Measurements from ENCODE around the gene ATOH8. TPM values are rescaled to one million over a fixed set of nuclear protein-coding genes. Genes with fewer than 3 reads are reported as not detected.

ATOH8 gene
- total and polyA plus RNA-seq, 2 donors (not counting 3 experiments of a cell fraction or from before 2014, with no cell fraction given), result 10.3 to 12.8 TPM

GRCh38 chr2:85730686-85731230, 23.0 kb upstream of the ATOH8 start:
- BruUV-seq (replicated peaks), result no TSS peak
- dilution Hi-C loops (cut with MboI; ENCODE audit: extremely low pct_ligation_motif_present, low sequenced_read_pairs), result no loop called here
- H3K27ac ChIP-seq (ENCODE audit: insufficient read depth, low read depth, low read length), result no peak overlapping the region
- no peak overlapping the region for H3K9ac ChIP-seq (replicated peaks; ENCODE audit: extremely low read depth, insufficient read depth, low read length)
- no peaks in the 10 kb centered on the region for H4K20me1 ChIP-seq (replicated peaks; ENCODE audit: control insufficient read depth, extremely low read depth, insufficient read depth, low read length)
- TF ChIP-seq CTCF (IDR thresholded peaks at IDR 0.05; ENCODE audit: extremely low read depth in 1 of 2, insufficient read depth in 1 of 2, low read depth in 1 of 2, low read length in 2 of 2) (no peak), GATA2 (IDR thresholded peaks at IDR 0.05; ENCODE audit: insufficient read depth, insufficient read length, low read depth, low read length) (no peak), FOS (IDR thresholded peaks at IDR 0.05; ENCODE audit: borderline replicate concordance, insufficient read depth, low read length) (no peak), MAX (IDR thresholded peaks at IDR 0.05; ENCODE audit: insufficient read depth, insufficient read length) (no peak), POLR2A (IDR thresholded peaks at IDR 0.05; ENCODE audit: low read depth, low read length) (no peak), EZH2 (IDR thresholded peaks at IDR 0.05; ENCODE audit: borderline replicate concordance, low read depth, low read length, severe bottlenecking) (no peak), JUN (IDR thresholded peaks at IDR 0.05; ENCODE audit: borderline replicate concordance, insufficient read depth, insufficient read length, low read depth) (no peak)
- H3K4me3 ChIP-seq (replicated peaks in 1 of 3; ENCODE audit: insufficient read depth in 1 of 3, low read depth in 1 of 3, low read length in 3 of 3), result no peak overlapping the region
- DNase-seq (ENCODE audit: low read depth, low spot score), result no peak
- POLR2A ChIA-PET, result no interaction called here
- FAIRE-seq, result no peak
- no peaks in the 10 kb centered on the region for H3K36me3 ChIP-seq (ENCODE audit: control insufficient read depth in 2 of 2, extremely low read depth in 1 of 2, insufficient read depth in 2 of 2, low read length in 2 of 2)
- no peaks in the 10 kb centered on the region for H3K27me3 ChIP-seq (ENCODE audit: control insufficient read depth in 2 of 2, insufficient read depth in 2 of 2, low read length in 2 of 2)
- CTCF ChIA-PET, result interaction anchor here (1.0 to 2.5 kb wide), 7 partner anchors 10 to 86 kb away, joined by 3 to 193 read pairs (median 27); no protein-coding TSS in a partner anchor
- no peaks in the 10 kb centered on the region for H3K9me1 ChIP-seq (replicated peaks; ENCODE audit: control insufficient read depth, extremely low read depth, insufficient read depth, low read length)
- no peaks in the 10 kb centered on the region for H3K79me2 ChIP-seq (ENCODE audit: control insufficient read depth, insufficient read depth, low read length)
- H3K4me2 ChIP-seq (ENCODE audit: insufficient read depth, low read length), result no peak overlapping the region
- H2AFZ ChIP-seq (ENCODE audit: low read depth, low read length), result no peak overlapping the region
- no peaks in the 10 kb centered on the region for H3K9me3 ChIP-seq (replicated peaks; ENCODE audit: control insufficient read depth, insufficient read depth, low read length)
- H3K4me1 ChIP-seq (ENCODE audit: control insufficient read depth, extremely low read depth, insufficient read depth, low read length), result peaks cover 20% of the 10 kb centered on the region
- intact Hi-C loops (cut with micrococcal nuclease), result no loop called here

All from endothelial cell of umbilical vein (primary cell).